ENCODE data around the gene HIVEP3.

Gene HIVEP3

DNA sequence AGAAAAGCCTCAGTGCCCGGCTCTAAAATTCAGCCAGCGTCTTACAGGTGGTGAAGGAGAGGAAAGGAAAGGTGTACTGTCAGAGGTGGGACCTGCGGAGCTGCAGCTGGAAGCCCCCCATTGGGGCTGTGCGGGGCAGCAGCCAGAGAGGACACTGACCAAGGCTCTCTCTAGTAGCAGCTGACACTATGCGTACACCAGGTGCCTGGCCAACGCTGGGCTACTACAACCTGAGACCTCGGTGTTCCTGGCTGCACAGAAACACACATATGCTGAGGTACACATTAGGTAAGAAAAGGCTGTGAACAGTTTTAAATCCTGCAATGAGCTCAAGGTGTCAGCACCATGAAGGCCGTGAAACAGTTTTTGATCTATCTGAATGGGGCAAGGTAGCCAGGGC lies 378.7 kb downstream of the HIVEP3 start:
- H4K8ac ChIP-seq (ENCODE audit: low read depth, low read length) = no peak overlapping the region

GRCh38 chr1:41539418-41539805 lies 379.3 kb downstream of the HIVEP3 start:
- no peak overlapping the region for H3K4me3 ChIP-seq (ENCODE audit: low read length in 2 of 2)
- H3K14ac ChIP-seq (ENCODE audit: low read length) = no peak overlapping the region
- H3K27me3 ChIP-seq (ENCODE audit: control insufficient read depth in 3 of 3, insufficient read depth in 3 of 3, low read depth in 1 of 3, low read length in 3 of 3) = no peaks in the 10 kb centered on the region
- DNase-seq (ENCODE audit: low spot score) = no peak
- H4K91ac ChIP-seq (ENCODE audit: low read depth, low read length, poor library complexity) = no peak overlapping the region
- no peak overlapping the region for H3K9ac ChIP-seq (ENCODE audit: low read depth, low read length, poor library complexity)
- H2AFZ ChIP-seq (ENCODE audit: low read length) = no peak overlapping the region
- H2AK5ac ChIP-seq (ENCODE audit: low read depth, low read length) = no peak overlapping the region
- H3K4ac ChIP-seq (ENCODE audit: low read length) = no peak overlapping the region
- no peak overlapping the region for H2BK120ac ChIP-seq (ENCODE audit: low read depth, low read length)
- no peak overlapping the region for H4K8ac ChIP-seq (ENCODE audit: low read depth, low read length)
- H3K4me2 ChIP-seq (ENCODE audit: insufficient read depth, low read length, poor library complexity, severe bottlenecking) = no peak overlapping the region
- H3K36me3 ChIP-seq (replicated peaks in 1 of 2; ENCODE audit: control insufficient read depth in 2 of 2, insufficient read depth in 2 of 2, low read length in 2 of 2) = no peaks in the 10 kb centered on the region
- no peak overlapping the region for H3K18ac ChIP-seq (ENCODE audit: low read length)
- whole genome bisulfite sequencing, 2 donors (ENCODE audit: extremely low coverage in 2 of 2, insufficient read length in 2 of 2, insufficient replicate concordance in 1 of 2) = no CpG with 5 or more reads among the region's 6 CpGs
- H2BK5ac ChIP-seq (ENCODE audit: low read length) = no peak overlapping the region
- no peak overlapping the region for H2BK15ac ChIP-seq (ENCODE audit: low read length)
- H3K4me1 ChIP-seq (ENCODE audit: control insufficient read depth in 2 of 2, insufficient read depth in 1 of 2, low read depth in 1 of 2, low read length in 2 of 2) = peaks cover 0 to 12% of the 10 kb centered on the region in 2 donors
- H3K79me1 ChIP-seq (ENCODE audit: low read depth, low read length) = no peaks in the 10 kb centered on the region
- H3K23ac ChIP-seq (ENCODE audit: low read depth, low read length, poor library complexity) = no peak overlapping the region
- H2BK12ac ChIP-seq (ENCODE audit: low read length) = no peak overlapping the region
- H3K9me3 ChIP-seq (replicated peaks in 1 of 2; ENCODE audit: control insufficient read depth in 2 of 2, insufficient read depth in 1 of 2, low read depth in 1 of 2, low read length in 2 of 2) = no peaks in the 10 kb centered on the region
- H3K27ac ChIP-seq (replicated peaks; ENCODE audit: low read length) = no peak overlapping the region

More for the DNA sequence above, 378.7 kb downstream of the HIVEP3 start:
- Histone ChIP-seq H3K23ac (ENCODE audit: low read depth, low read length, poor library complexity) (no peak overlapping the region), H3K79me1 (ENCODE audit: low read depth, low read length) (no peaks in the 10 kb centered on the region), H3K9ac (ENCODE audit: low read depth, low read length, poor library complexity) (no peak overlapping the region), H2BK120ac (ENCODE audit: low read depth, low read length) (peak overlapping the region; percentile 25), H2AFZ (ENCODE audit: low read length) (no peak overlapping the region), H2BK5ac (ENCODE audit: low read length) (no peak overlapping the region), H4K91ac (ENCODE audit: low read depth, low read length, poor library complexity) (no peak overlapping the region), H3K4me1 (ENCODE audit: control insufficient read depth in 2 of 2, insufficient read depth in 1 of 2, low read depth in 1 of 2, low read length in 2 of 2) (peaks cover 0 to 12% of the 10 kb centered on the region in 2 donors), H3K18ac (ENCODE audit: low read length) (peak overlapping the region; percentile 22), H3K4ac (ENCODE audit: low read length) (no peak overlapping the region), H3K9me3 (replicated peaks in 1 of 2; ENCODE audit: control insufficient read depth in 2 of 2, insufficient read depth in 1 of 2, low read depth in 1 of 2, low read length in 2 of 2) (no peaks in the 10 kb centered on the region), H2BK15ac (ENCODE audit: low read length) (no peak overlapping the region), H3K27me3 (ENCODE audit: control insufficient read depth in 3 of 3, insufficient read depth in 3 of 3, low read depth in 1 of 3, low read length in 3 of 3) (no peaks in the 10 kb centered on the region), H2BK12ac (ENCODE audit: low read length) (peak overlapping the region; percentile 31), H3K27ac (replicated peaks; ENCODE audit: low read length) (no peak overlapping the region), H2AK5ac (ENCODE audit: low read depth, low read length) (no peak overlapping the region), H3K4me3 (ENCODE audit: low read length in 2 of 2) (no peak overlapping the region), H3K4me2 (ENCODE audit: insufficient read depth, low read length, poor library complexity, severe bottlenecking) (no peak overlapping the region), H3K36me3 (replicated peaks in 1 of 2; ENCODE audit: control insufficient read depth in 2 of 2, insufficient read depth in 2 of 2, low read length in 2 of 2) (no peaks in the 10 kb centered on the region), H3K14ac (ENCODE audit: low read length) (no peak overlapping the region)
- DNase-seq (ENCODE audit: low spot score) = no peak
- no CpG with 5 or more reads among the region's 8 CpGs for WGBS, 2 donors (ENCODE audit: extremely low coverage in 2 of 2, insufficient read length in 2 of 2, insufficient replicate concordance in 1 of 2)

- Histone ChIP-seq H2AK5ac (ENCODE audit: low read depth, low read length) (no peak overlapping the region), H3K23ac (ENCODE audit: low read depth, low read length, poor library complexity) (no peak overlapping the region), H2AFZ (ENCODE audit: low read length) (no peak overlapping the region), H2BK12ac (ENCODE audit: low read length) (no peak overlapping the region), H3K18ac (ENCODE audit: low read length) (no peak overlapping the region), H2BK15ac (ENCODE audit: low read length) (no peak overlapping the region), H3K27ac (replicated peaks; ENCODE audit: low read length) (no peak overlapping the region), H4K91ac (ENCODE audit: low read depth, low read length, poor library complexity) (no peak overlapping the region), H3K4me2 (ENCODE audit: insufficient read depth, low read length, poor library complexity, severe bottlenecking) (no peak overlapping the region), H3K9ac (ENCODE audit: low read depth, low read length, poor library complexity) (no peak overlapping the region), H3K4ac (ENCODE audit: low read length) (no peak overlapping the region), H2BK5ac (ENCODE audit: low read length) (no peak overlapping the region), H3K9me3 (replicated peaks in 1 of 2; ENCODE audit: control insufficient read depth in 2 of 2, insufficient read depth in 1 of 2, low read depth in 1 of 2, low read length in 2 of 2) (no peaks in the 10 kb centered on the region), H3K4me3 (ENCODE audit: low read length in 2 of 2) (no peak overlapping the region), H3K79me1 (ENCODE audit: low read depth, low read length) (no peaks in the 10 kb centered on the region), H2BK120ac (ENCODE audit: low read depth, low read length) (no peak overlapping the region), H3K14ac (ENCODE audit: low read length) (no peak overlapping the region), H3K36me3 (replicated peaks in 1 of 2; ENCODE audit: control insufficient read depth in 2 of 2, insufficient read depth in 2 of 2, low read length in 2 of 2) (no peaks in the 10 kb centered on the region), H3K27me3 (ENCODE audit: control insufficient read depth in 3 of 3, insufficient read depth in 3 of 3, low read depth in 1 of 3, low read length in 3 of 3) (no peaks in the 10 kb centered on the region), H3K4me1 (ENCODE audit: control insufficient read depth in 2 of 2, insufficient read depth in 1 of 2, low read depth in 1 of 2, low read length in 2 of 2) (peaks cover 0 to 12% of the 10 kb centered on the region in 2 donors), H4K8ac (ENCODE audit: low read depth, low read length) (no peak overlapping the region)
- DNase-seq (ENCODE audit: low spot score) = no peak
- WGBS, 2 donors (ENCODE audit: extremely low coverage in 2 of 2, insufficient read length in 2 of 2, insufficient replicate concordance in 1 of 2) = no CpG with 5 or more reads among the region's 9 CpGs
Measured at GRCh38 chr1:41538741-41539417, 379.8 kb downstream of the HIVEP3 start.

DNA sequence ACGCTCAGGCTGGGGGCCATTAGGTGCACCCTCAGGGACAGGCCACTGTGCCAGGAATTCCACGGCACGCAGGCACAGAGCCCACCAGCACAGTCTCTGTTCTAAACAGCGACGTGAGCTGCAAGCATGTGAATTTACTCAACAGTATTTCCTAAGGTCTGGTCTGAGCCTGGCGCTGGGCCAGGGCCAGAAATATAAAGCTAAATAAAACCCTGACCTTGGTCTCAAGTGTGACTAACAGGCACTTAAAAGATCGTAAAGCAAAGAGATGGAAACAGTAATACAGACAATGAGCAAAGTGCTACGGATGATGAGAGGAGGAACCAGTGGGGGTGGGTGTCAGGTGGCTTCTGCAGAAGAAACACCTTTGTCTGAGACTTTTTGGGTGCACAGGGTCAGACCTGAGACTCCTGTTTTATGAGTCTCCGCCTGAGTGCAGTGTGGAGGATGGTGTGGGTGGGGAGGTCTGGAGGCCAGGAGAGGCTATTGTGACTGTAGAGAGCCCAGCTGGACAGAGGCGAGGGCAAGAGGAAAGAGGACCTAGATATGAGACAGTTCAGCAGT lies 380.9 kb downstream of the HIVEP3 start:
- Histone ChIP-seq H3K4me2 (ENCODE audit: insufficient read depth, low read length, poor library complexity, severe bottlenecking) (no peak overlapping the region), H3K27me3 (ENCODE audit: control insufficient read depth in 3 of 3, insufficient read depth in 3 of 3, low read depth in 1 of 3, low read length in 3 of 3) (no peaks in the 10 kb centered on the region), H4K91ac (ENCODE audit: low read depth, low read length, poor library complexity) (no peak overlapping the region), H3K4ac (ENCODE audit: low read length) (no peak overlapping the region), H2AK5ac (ENCODE audit: low read depth, low read length) (no peak overlapping the region), H3K36me3 (replicated peaks in 1 of 2; ENCODE audit: control insufficient read depth in 2 of 2, insufficient read depth in 2 of 2, low read length in 2 of 2) (no peaks in the 10 kb centered on the region), H3K23ac (ENCODE audit: low read depth, low read length, poor library complexity) (no peak overlapping the region), H2BK12ac (ENCODE audit: low read length) (no peak overlapping the region), H4K8ac (ENCODE audit: low read depth, low read length) (no peak overlapping the region), H3K27ac (replicated peaks; ENCODE audit: low read length) (no peak overlapping the region), H3K9me3 (replicated peaks in 1 of 2; ENCODE audit: control insufficient read depth in 2 of 2, insufficient read depth in 1 of 2, low read depth in 1 of 2, low read length in 2 of 2) (no peaks in the 10 kb centered on the region), H3K4me3 (ENCODE audit: low read length in 2 of 2) (no peak overlapping the region), H3K14ac (ENCODE audit: low read length) (no peak overlapping the region), H3K18ac (ENCODE audit: low read length) (no peak overlapping the region), H3K79me1 (ENCODE audit: low read depth, low read length) (no peaks in the 10 kb centered on the region), H2AFZ (ENCODE audit: low read length) (no peak overlapping the region), H2BK5ac (ENCODE audit: low read length) (no peak overlapping the region), H3K4me1 (ENCODE audit: control insufficient read depth in 2 of 2, insufficient read depth in 1 of 2, low read depth in 1 of 2, low read length in 2 of 2) (peaks cover 0 to 12% of the 10 kb centered on the region in 2 donors), H3K9ac (ENCODE audit: low read depth, low read length, poor library complexity) (no peak overlapping the region), H2BK15ac (ENCODE audit: low read length) (no peak overlapping the region), H2BK120ac (ENCODE audit: low read depth, low read length) (no peak overlapping the region)
- DNase-seq (ENCODE audit: low spot score) = no peak
- no CpG with 5 or more reads among the region's 10 CpGs for WGBS, 2 donors (ENCODE audit: extremely low coverage in 2 of 2, insufficient read length in 2 of 2, insufficient replicate concordance in 1 of 2)
